GM19438 (cell line): ENCODE results near the gene ARL6IP4.
A peak's percentile ranks its signal among the peaks of the same experiment; 100 is the strongest.
"Not testable (repeated sequence)": the region's sequence is repeated elsewhere in the genome, so short reads cannot be mapped to it uniquely, and the experiment has no call there.

Experiments used
- ATAC-seq: cut with Tn5 transposase; IDR thresholded peaks from one replicate; pipeline ENCODE4 v1.9.1; 2021; ENCODE audit warnings: low read depth; ENCODE audit not compliant: unreplicated experiment

Gene ARL6IP4

DNA sequence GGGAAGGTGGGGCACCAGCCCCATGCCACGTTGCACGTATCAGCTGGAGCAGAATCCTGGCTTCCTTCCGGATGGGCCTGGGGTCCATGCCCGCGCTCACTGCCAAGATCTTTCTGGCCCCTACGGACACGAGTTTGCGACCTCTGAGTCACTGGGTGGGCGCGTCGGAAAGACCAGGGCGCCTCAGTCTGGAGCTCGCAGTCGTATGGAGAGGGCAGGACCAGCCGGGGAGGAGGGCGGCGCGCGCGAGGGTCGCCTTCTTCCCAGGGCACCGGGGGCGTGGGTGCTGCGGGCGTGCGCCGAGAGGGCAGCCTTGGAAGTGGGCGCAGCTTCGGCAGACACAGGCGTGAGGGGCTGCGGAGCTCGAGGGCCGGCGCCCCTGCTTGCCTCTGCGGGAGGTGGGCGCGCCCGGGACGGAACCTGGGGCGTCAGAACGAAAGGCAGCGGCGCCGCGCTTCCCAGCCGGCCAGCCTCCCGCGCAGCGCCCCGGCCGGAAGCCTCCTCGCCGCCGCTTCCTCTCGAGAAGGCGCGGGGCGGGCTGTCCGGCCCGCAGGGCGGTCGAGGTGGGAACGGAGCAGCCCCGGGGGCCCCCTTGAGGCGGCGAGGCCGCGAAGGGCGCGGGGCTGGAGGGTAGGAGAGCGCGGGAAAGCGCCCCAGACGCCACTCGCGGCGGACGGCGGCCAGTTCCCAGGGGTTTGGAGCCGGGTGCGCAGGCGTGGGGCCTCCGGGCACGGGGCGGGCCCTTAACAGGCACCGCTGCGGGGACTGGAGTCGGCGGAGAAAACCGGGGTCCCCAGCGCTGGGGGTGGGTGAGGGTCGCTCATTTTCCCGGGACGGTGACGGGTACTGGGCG lies at the start of gene ARL6IP4:
ARL6IP4 (plus strand) TSS at position 499 of the 853 bp plus-strand sequence. CDS start 459 bp downstream, outside the sequence.
- ATAC-seq, result peak; percentile 62

DNA sequence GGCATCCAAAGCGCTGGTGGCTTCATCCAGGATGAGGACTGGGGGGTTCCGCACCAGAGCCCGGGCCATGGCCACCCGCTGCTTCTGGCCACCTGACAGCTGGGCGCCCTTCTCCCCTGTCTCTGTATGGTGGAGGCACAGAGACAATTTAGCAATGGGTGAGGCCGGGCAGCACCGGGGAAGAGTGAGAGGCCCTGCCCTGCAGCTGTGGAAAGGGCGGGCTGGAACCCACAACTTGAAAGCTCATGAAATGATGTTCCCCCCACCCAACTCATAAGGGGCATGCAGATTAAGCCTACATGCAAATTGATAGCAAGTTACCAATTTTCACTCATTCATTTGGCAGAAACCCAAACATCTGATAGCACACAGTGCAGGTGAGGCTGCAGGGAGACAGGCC lies 48.3 kb upstream of the ARL6IP4 start:
- ATAC-seq, result no peak

DNA sequence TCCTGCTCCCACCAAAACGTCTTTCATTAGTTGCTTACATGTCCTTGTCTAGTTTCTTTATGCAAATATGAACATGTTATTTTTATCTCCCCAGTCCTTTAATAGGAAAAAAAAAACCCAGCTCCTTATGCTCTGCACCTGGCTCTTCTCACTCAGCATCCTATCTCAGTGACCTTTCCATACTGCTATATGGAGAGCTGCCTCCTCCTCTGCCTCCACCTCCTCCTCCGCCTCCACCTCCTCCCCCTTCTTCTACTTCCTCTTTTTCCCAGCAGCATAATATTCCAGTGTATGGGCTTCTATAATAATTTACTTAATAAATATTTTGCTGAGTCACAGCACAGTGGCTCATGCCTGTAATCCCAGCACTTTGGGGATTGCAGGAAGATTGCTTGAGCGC lies 45.8 kb upstream of the ARL6IP4 start:
- no peak for ATAC-seq

DNA sequence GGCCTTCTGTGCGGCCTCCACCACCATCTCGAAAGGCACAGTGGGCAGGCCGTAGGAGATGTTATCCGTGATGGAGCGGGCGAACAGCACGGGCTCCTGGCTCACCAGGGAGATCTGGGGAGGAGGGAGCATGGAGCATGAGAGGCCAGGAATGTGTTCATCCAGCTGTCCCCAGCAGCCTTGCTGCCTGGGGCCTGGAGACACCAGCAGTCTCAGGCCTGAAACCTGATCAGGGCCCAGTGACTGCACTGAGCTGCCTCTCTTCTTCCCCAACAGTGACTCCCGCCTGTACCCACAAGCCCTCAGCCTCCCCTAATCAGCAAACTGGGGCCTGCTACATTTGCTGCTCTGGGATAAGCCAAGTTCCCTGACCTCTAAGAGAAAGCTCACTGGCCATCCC lies 45.2 kb upstream of the ARL6IP4 start:
- no peak for ATAC-seq

DNA sequence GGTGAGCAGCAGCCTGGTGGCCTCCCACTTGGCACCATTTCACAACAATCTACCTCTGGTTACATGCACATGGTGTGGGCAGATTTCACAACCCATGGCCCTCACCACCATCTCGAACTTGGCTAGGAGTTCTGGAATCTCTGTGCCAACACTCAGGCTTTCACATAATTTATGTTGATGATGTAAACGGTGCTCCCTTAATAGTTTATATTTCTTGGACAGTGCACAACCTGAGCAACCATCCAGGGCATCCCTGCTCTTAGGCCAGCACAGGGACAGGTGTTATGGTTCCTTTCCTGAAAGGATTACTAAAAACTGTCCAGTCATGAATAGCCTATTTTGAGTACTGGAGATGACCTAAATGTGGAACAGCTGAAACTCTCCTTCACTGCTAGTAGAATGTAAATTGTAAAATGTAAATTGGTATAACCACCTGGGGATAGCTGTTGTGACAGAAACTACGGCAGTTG lies 42.8 kb upstream of the ARL6IP4 start:
- no peak for ATAC-seq

DNA sequence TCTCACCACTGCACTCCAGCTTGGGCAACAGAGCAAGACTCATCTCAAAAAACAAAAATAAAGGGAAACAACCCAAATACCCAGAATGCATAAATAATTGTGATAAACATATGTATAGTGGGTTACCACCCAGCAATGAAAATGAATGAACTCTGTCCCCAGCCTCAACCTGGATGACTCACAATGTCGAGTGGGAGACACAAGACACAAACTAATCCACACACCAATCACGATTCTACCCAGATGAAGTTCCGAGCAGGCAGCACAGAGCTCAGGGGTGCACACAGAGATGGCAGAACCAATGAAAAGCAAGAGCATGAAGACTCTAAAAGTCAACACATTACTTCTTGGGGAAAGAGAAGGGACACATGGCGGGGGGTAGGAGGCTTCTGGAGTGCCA lies 41.4 kb upstream of the ARL6IP4 start:
- no peak for ATAC-seq

DNA sequence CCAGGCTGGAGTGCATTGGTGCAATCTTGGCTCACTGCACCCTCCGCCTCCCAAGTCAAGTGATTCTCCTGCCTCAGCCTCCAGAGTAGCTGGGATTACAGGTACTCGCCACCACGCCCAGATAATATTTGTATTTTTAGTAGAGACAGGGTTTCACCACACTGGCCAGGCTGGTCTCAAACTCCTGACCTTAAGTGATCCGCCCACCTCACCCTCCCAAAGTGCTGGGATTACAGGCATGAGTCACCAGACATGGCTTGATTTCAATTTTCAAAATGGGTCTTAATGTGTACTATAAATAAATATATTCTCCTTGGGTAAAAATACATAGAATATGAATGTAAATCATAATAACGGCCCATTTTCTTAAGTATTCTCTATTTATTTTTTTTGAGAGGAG lies 39.1 kb upstream of the ARL6IP4 start:
- not testable (repeated sequence) for ATAC-seq

DNA sequence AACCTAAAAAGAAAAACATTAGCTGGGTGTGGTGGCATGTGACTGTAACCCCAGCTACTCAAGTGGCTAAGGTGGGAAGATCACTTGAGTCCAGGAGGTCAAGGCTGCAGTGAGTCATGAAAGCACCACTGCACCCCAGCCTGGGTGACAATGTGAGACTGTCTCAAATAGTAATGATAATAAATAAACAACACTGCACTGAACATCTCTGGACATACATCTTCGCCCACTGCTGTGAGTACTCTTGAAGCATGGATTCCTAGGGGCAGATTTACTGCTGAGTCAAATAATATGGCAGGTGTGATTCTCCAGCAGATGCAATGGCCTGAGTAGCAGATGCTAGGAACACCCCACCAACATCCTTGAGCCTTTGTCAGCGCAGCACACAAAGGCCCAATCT lies 37.8 kb upstream of the ARL6IP4 start:
- no peak for ATAC-seq

DNA sequence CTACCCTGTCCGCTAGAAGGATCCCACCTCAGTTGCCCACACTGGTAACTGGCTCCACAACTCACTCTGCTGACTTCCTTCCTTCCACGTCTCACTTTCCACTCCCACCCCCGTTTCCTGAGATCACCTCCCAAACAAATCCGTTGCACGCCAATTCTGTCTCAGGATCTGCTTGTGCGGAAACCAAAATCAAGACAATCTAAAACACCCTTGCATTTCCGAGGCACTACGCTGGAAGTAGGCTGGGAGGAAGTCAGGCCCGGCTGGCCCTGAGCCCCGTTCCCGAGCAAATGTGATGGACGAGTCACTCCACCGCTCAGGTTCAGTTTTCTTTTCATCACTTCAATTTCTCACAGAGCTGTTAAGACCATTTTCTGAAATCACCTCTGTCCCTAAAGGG lies 37.3 kb upstream of the ARL6IP4 start:
- no peak for ATAC-seq

DNA sequence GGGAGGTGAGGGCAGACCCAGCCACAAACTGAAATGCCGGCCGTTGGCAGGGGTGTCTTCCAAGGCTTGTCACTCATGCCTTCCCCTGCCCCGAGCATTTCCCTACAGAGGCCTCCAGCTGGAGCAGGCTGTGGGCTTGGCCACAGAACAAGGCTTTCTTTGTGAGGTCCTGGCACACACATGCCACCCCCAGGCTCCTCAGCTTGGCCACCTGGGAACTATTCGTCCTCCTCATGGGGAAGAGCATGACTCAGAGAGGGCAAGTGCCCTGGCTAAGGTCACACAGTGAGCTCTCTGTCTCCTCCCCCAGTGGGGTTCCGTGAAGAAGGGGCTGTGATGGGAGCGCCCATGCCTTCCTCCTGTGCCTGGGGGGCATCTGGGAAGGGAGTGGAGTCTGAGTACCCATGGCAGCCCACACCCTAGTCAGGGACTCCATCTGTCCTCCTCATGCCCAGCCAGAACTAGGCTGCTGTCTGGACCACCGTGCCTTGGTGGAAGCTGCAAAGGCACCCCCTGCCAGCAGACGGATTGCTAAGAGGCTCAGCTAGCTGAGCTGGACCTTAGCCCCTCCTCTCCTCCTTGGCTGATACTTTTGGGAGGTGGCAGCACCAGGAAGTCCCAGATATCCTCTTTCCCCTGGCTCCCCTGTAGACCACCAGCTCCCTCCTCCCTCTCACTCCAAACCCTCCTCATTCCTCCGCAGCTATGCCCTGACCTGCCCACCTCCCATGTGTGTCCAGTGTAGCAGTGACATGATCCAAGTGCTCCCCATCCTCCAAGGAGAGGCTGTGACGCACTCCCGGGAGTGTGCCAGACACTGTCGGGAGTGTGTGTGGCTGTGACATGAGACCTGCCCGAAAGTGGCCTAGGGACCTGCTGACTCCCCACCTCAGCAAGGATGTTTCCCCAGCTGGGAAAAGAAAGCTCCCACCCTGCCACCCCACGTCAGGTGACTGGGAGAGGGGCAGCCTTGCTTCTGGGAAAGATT lies 35.6 kb upstream of the ARL6IP4 start:
- no peak for ATAC-seq

DNA sequence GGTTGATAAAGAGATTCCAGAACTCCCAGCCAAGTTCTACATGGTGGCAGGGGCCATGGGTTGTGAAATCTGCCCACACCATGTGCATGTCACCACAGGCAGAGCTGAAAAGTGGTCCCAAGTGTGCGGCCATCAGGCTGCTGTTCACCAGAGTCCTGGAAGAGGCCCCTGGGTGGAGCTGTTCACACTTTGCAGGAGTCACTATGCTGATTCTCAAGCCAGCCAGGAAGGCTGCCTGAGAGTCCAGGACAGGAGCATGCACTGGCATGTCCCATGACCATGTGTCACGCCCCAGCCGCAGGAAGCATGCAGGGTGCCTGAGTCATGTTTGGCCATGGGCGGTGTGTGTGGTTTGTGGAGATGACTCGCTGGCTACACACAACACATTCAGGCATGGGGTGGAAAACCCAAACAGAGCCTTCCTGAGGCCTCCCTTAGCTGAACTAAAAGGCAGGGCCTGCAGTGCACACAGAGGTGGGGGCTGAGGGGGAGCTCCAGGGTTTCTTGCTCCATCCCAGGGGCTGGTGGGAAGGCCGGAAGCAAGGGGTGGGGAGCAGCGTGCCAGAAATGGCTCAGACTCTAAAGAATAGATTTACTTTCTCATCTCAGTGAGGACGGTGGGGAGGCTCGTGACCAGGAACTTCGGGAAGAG lies 33.7 kb upstream of the ARL6IP4 start:
- no peak for ATAC-seq

DNA sequence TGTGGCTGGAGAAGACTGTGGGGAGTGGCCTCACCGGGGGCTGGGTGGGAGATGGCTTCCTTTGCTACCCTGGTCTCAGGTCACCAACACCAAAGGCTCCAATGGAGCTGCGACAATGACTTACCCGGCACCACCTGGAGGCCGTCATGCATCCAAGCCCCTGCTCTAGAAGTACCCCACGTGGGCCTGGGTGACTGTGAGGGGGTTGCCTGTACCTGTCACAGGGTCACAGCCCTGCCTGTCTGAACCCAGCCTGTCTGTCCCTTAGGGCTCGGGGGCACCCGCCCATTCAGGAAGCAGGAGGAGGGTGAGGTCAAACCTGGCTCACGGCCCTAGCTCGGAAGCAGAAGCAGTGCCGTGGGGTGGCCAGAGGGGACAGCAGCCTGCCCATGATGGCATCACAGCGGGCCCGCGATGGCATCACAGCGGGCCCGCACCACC lies 33.1 kb upstream of the ARL6IP4 start:
- no peak for ATAC-seq

DNA sequence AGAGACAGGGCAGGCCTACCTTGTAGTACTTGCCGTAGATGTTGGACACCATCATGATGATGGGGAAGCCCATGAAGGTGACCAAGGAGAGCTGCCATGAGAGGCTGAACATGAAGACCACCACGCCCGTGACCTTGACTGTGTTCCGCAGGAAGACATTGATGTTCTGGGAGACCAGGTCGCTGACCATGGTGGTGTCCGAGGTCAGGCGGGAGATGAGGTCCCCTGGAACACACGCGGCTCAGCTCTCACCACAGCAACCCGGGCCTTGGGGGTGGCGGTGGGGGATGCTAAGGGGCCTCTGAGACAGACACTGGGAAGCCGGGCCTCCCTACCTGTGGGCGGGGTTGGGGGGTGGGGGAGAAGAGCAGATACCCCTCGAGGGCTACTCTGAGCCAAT lies 31.9 kb upstream of the ARL6IP4 start:
- no peak for ATAC-seq

DNA sequence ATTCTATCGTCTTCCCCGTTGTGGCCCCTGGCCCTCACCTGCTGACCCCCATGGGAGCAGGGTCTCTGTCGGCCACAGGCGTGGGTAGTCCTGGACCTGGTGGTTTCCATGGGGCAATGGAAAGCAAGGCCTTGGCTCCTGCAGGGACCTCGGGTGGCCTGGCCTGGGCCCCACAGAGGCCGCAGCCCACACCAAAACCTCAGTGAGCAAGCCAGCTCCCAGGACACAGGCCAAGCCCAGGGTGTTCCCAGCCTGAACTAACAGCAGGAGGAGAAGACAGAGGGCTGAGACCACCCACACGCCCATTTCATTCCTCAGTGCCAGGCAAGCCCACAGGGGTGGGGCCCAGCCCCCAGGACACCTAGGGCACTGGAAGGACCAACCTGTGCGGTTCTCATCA lies 31.1 kb upstream of the ARL6IP4 start:
- no peak for ATAC-seq

DNA sequence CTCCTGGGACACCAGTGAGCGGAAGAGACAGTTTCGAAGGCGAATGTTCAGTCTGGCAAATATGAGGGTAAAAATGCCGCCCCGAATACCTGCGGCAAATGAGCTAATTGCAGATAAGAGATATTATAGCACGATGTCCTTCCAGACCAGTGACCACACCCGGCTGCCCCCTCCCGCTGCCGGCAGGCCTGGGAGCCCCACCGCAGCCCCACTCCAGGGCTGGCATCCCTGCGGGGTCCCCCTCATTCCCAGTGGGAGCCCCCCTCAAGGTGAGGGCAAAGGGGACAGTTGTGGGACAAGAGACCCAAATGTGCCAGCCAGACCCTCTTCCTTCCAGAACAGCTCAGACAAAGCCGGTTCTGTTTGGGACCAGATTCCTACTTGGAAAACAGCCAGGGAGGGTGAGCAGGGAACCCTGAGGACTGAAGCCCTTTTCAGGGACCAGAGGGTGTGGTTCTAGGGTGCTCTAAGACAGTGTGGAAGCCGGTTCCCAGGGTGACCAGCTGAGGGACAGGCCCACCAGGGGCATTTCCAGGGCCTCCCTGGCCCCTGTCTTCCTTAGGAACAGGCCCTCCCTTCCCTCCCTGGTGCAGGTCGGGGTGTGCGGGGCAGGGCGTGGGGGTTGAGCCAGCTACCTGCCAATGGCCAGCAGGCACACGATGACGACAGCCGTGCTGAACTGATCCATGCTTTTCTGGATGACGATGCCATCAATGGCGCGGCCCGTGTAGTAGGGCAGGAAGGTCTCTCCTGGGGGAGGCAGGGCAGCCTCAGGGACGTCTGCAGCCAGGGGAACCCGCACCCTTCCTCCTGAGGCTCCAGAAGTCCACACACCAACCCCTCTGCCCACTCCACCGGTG lies 30.4 kb upstream of the ARL6IP4 start:
- ATAC-seq, result no peak

DNA sequence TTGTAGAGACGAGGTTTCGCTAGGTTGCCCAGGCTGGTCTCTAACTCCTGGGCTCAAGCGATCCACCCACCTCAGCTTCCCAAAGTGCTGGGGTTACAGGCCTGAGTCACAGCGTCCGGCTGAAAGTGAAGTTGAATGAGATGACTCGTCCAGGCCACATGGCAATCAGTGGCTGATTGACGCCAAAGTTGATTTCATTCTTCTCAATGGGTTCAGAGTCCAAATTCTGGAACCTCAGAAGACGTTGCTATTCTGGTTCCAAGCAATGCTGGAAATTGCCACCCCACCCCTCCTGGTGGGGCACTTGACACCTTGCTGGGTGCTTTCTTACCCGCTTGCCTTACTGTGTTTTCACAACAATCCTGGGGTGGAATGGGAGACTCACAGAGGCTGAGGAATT lies 29.1 kb upstream of the ARL6IP4 start:
- no peak for ATAC-seq

DNA sequence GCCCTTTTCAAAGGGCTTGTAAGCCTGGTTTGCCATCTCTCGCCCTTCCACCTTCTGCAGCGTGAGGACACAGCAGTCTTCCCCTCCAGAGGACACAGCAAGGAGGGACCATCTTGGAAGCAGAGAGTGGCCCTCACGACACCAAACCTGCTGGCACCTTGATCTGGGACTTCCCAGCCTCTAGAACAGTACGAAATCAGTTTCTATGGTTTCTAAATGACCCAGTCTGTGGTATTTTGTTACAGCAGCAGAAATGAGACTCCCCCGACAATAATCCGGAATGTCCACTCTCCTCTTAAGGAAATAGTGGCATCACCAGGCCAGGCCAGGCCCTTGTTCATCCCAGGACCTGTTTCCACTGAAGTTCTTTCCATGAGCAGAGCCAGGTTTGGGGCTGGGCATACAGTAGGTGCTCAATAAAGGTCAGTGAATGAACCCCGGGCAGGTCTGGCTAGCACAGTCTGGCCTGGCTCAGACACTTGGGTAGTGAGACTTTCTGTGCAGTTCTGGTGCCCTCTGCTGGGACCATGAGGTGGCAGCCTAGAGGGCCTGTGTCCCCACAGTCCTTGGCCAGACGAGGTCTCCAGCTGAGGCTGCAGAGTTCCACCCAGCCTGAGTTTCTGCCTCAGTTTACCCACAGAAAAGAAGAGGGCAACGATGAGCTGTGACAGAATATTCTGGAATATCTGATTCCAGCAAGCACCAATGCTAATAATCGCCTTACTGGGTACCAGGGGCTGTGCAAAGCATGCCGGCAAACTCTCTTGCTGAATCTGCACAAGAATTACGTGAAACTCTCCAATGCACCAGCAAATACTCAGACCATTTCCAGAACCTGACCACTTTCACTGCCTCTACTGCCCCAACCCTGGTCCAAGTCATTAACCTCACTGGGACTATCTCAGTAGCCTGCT lies 28.2 kb upstream of the ARL6IP4 start:
- ATAC-seq, result peak; percentile 86

DNA sequence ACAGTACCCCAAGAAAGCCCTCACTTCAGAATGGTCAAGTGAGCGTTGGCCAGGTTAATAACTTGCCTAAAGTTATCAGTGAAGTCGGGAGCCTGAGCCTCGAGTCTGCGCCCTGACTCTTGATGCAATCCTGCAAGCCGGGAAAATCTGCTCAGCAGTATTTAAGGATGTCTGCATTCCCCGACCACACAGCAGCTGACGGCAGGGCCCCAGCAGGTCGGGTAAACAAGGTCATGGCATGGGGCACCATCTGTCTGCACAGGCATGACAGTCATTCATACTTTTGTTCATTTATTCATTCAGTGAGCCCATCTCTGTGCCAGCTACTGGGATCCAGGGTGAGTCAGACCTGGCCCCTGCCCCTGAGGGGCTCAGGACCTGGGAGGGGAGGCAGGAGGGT lies 25.3 kb upstream of the ARL6IP4 start:
- ATAC-seq, result no peak

DNA sequence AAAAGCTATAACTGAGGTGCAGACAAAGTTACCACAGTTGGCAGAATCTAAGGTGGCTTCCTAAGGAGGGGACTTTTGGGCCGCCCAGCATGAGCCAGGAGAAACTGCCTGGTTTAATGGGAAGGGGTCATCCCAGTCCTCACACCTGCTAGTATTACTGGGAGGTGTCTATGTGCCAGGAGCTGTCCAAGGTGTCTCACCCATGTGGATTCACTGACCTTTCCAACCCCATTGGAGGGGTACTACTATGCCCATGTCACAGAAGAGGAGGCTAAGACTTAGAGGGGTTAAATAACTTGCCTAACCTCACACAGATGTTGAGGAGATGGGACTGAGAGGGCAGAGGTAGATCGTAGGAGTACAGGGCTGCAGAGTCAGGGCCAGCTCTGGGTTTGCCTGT lies 24.4 kb upstream of the ARL6IP4 start:
- no peak for ATAC-seq
